ENCODE measurements around the gene MPZL2.

Gene MPZL2

DNA sequence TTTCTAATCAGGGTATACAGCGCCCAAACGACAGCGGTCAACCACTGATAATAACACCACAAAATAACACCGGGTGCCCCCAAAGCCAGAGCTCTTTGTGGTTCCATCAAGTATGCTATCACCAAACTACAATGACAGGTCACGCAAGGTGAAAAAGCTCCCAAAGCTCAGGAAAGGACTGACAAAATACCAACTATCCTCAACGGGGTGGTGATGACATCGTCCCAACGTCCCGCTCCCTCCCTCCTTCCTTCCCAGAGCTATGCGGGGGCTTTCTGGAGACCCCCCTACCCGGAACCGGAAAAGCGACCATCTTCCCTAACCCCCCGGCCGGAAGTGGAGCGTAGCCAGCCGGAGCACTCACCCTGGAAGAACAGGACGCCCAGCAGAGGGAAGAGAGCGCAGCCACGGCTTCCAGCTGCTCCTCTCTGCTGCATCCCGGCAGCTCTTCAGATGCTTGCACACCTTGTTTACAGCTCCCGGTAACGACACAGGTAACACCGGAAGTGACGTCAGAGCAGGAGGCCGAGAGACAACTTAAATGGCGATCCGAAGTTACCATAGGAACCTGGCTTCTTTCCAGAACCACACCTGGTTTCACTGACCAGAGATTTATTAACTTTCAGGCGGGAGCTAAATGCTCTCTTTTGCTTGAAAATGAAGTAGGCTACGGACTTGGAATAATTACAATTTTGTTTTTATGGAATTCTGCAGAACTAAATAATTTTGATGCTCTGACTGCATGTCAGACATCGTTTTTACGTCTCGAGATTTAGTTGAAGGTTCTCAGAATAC is 12.0 kb downstream of the MPZL2 start, which contains the start of gene MPZL3:
Gene MPZL3, minus strand, starts transcription at position 508 of the 795 bp plus-strand sequence. Its CDS starts 71 bp downstream, at position 437.
- H2AFZ ChIP-seq, result peak within 1 kb of the TSS; percentile 91
- TF ChIP-seq, protein P1, sequence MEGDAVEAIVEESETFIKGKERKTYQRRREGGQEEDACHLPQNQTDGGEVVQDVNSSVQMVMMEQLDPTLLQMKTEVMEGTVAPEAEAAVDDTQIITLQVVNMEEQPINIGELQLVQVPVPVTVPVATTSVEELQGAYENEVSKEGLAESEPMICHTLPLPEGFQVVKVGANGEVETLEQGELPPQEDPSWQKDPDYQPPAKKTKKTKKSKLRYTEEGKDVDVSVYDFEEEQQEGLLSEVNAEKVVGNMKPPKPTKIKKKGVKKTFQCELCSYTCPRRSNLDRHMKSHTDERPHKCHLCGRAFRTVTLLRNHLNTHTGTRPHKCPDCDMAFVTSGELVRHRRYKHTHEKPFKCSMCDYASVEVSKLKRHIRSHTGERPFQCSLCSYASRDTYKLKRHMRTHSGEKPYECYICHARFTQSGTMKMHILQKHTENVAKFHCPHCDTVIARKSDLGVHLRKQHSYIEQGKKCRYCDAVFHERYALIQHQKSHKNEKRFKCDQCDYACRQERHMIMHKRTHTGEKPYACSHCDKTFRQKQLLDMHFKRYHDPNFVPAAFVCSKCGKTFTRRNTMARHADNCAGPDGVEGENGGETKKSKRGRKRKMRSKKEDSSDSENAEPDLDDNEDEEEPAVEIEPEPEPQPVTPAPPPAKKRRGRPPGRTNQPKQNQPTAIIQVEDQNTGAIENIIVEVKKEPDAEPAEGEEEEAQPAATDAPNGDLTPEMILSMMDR (IDR thresholded peaks at IDR 0.05), result no peak
- no peaks in the 10 kb centered on the region for H3K27me3 ChIP-seq (ENCODE audit: control insufficient read depth, insufficient read depth, low read length)
- peak within 1 kb of the TSS; percentile 98 for H3K27ac ChIP-seq
- H3K4me1 ChIP-seq, result peaks cover 4% of the 10 kb centered on the region
- H3K4me2 ChIP-seq (ENCODE audit: low read length), result peak within 1 kb of the TSS; percentile 75
- H3K36me3 ChIP-seq (ENCODE audit: control insufficient read depth, insufficient read depth, low read length), result no peaks in the 10 kb centered on the region
- no peaks in the 10 kb centered on the region for H3K9me3 ChIP-seq (ENCODE audit: control insufficient read depth, low read length)
- H3K9ac ChIP-seq, result no peak within 1 kb of the TSS
- no peaks in the 10 kb centered on the region for H3K79me2 ChIP-seq
- peak within 1 kb of the TSS; percentile 92 for H3K4me3 ChIP-seq (ENCODE audit: low read depth, low read length)

DNA sequence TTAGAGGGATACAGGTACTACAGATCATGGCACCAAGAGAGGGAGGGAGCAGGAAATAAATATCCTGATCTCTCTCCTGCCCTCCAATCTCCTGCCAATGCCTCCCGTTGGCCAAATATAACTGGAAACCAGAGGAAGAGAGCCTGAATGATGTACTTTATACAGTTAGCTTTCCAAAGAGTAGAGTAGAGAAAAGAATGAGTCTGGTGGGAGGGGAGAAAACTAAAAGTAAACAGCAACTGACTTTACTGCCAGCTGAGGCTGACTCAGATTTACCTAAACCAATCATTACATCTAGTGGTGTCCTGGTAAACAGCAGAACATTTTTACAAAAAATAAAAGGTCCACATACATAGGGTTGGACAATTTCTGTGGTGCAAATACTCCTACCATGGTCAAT is 17.1 kb downstream of the MPZL2 start:
- H3K27ac ChIP-seq, result no peak overlapping the region
- H3K79me2 ChIP-seq, result no peaks in the 10 kb centered on the region
- no peak overlapping the region for H3K4me2 ChIP-seq (ENCODE audit: low read length)
- H2AFZ ChIP-seq, result no peak overlapping the region
- no peaks in the 10 kb centered on the region for H3K36me3 ChIP-seq (ENCODE audit: control insufficient read depth, insufficient read depth, low read length)
- TF ChIP-seq, protein P1 (IDR thresholded peaks at IDR 0.05), result no peak
- H3K27me3 ChIP-seq (ENCODE audit: control insufficient read depth, insufficient read depth, low read length), result no peaks in the 10 kb centered on the region
- no peaks in the 10 kb centered on the region for H3K9me3 ChIP-seq (ENCODE audit: control insufficient read depth, low read length)
- H3K4me3 ChIP-seq (ENCODE audit: low read depth, low read length), result no peak overlapping the region
- peaks cover 4% of the 10 kb centered on the region for H3K4me1 ChIP-seq
- no peak overlapping the region for H3K9ac ChIP-seq

DNA sequence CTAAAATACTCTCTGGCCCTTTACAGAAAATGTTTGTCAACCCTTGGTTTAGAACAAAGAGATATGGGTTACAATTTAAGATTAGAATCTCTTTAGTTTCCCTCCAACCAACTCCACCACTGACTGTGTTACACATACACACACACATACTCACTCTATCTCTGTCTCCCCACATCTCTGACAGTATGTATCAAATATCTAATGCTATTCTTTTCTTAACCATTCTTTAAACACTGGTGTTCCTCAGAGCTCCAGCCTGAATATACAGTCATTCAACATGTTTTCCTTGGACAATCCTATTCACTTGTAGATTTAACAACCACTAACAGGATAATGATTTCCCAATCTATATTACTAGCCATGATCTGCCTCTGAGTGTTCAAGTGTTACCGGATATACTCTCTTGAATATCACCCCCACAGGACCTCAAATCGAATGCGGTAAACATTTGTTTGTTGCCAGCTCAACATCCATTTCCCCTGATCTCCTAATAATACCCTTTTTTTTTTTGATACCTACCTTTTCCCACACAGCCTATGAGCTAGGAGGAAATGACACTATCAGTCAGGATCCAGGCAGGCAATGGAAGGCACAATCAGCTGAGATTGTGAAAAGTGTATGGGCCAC is 18.0 kb downstream of the MPZL2 start:
- Histone ChIP-seq H3K4me1 (peaks cover 6% of the 10 kb centered on the region), H3K4me3 (ENCODE audit: low read depth, low read length) (no peak overlapping the region), H3K9me3 (ENCODE audit: control insufficient read depth, low read length) (no peaks in the 10 kb centered on the region), H3K79me2 (no peaks in the 10 kb centered on the region), H3K27me3 (ENCODE audit: control insufficient read depth, insufficient read depth, low read length) (no peaks in the 10 kb centered on the region), H3K9ac (no peak overlapping the region), H3K36me3 (ENCODE audit: control insufficient read depth, insufficient read depth, low read length) (no peaks in the 10 kb centered on the region), H3K27ac (no peak overlapping the region), H2AFZ (no peak overlapping the region), H3K4me2 (ENCODE audit: low read length) (no peak overlapping the region)
- TF ChIP-seq, protein P1 (IDR thresholded peaks at IDR 0.05), result no peak

GRCh38 chr11:118243993-118244762 is 19.9 kb downstream of the MPZL2 start:
- Histone ChIP-seq H3K4me3 (ENCODE audit: low read depth, low read length) (no peak overlapping the region), H3K79me2 (no peaks in the 10 kb centered on the region), H3K36me3 (ENCODE audit: control insufficient read depth, insufficient read depth, low read length) (no peaks in the 10 kb centered on the region), H3K9ac (no peak overlapping the region), H3K27ac (no peak overlapping the region), H2AFZ (no peak overlapping the region), H3K9me3 (ENCODE audit: control insufficient read depth, low read length) (no peaks in the 10 kb centered on the region), H3K27me3 (ENCODE audit: control insufficient read depth, insufficient read depth, low read length) (no peaks in the 10 kb centered on the region), H3K4me1 (peaks cover 4% of the 10 kb centered on the region), H3K4me2 (ENCODE audit: low read length) (no peak overlapping the region)
- TF ChIP-seq, protein P1 (IDR thresholded peaks at IDR 0.05), result no peak

Data from parathyroid adenoma (tissue), 2 donors.